ENCODE data around the gene RDH8. TPM values are rescaled to one million over a fixed set of nuclear protein-coding genes. Genes with fewer than 3 reads are reported as not detected.

The RDH8 gene
- not detected for polyA plus RNA-seq (2013, experiment 1 of 2)
- polyA plus RNA-seq (2013, experiment 2 of 2), result not detected

GRCh38 chr19:10013316-10013715 lies at the start of gene RDH8:
Gene RDH8, plus strand, starts transcription at chr19:10013483. Its CDS starts 15 bp downstream, at chr19:10013498.
- no peak within 1 kb of the TSS for H3K4me3 ChIP-seq (ENCODE audit: extremely low read depth, insufficient read depth, low read length, poor library complexity, severe bottlenecking)

GRCh38 chr19:9966024-9966423 lies 47.3 kb upstream of the RDH8 start:
- Histone ChIP-seq H3K4me3 (ENCODE audit: extremely low read depth, insufficient read depth, low read length, poor library complexity, severe bottlenecking) (no peak overlapping the region), H3K36me3 (ENCODE audit: control insufficient read depth, insufficient read depth, low read length) (no peaks in the 10 kb centered on the region), H3K4me1 (ENCODE audit: control insufficient read depth, insufficient read depth, low read length, poor library complexity, severe bottlenecking) (no peaks in the 10 kb centered on the region), H3K27ac (ENCODE audit: low read depth, low read length, severe bottlenecking) (no peak overlapping the region), H3K9me3 (ENCODE audit: control insufficient read depth, low read length) (no peaks in the 10 kb centered on the region)
- 39 to 79% methylated on average over 5 to 14 of the region's 14 CpGs for WGBS, 2 experiments (ENCODE audit: insufficient coverage in 2 of 2)

More at GRCh38 chr19:10013316-10013715, at the start of gene RDH8:
- H3K27ac ChIP-seq (ENCODE audit: low read depth, low read length, severe bottlenecking), result no peak within 1 kb of the TSS
- H3K36me3 ChIP-seq (ENCODE audit: control insufficient read depth, insufficient read depth, low read length), result no peaks in the 10 kb centered on the region
- no peaks in the 10 kb centered on the region for H3K9me3 ChIP-seq (ENCODE audit: control insufficient read depth, low read length)
- peaks cover 23% of the 10 kb centered on the region for H3K4me1 ChIP-seq (ENCODE audit: control insufficient read depth, insufficient read depth, low read length, poor library complexity, severe bottlenecking)
- 67 to 81% methylated on average over 6 to 7 of the region's 10 CpGs for WGBS, 2 experiments (ENCODE audit: insufficient coverage in 2 of 2)

- no peak overlapping the region for H3K4me3 ChIP-seq (ENCODE audit: extremely low read depth, insufficient read depth, low read length, poor library complexity, severe bottlenecking)
- no peaks in the 10 kb centered on the region for H3K9me3 ChIP-seq (ENCODE audit: control insufficient read depth, low read length)
- WGBS, 2 experiments (ENCODE audit: insufficient coverage in 2 of 2), result 5 to 8% methylated on average over 10 to 20 of the region's 29 CpGs
- H3K27ac ChIP-seq (ENCODE audit: low read depth, low read length, severe bottlenecking), result no peak overlapping the region
- H3K36me3 ChIP-seq (ENCODE audit: control insufficient read depth, insufficient read depth, low read length), result no peaks in the 10 kb centered on the region
- no peaks in the 10 kb centered on the region for H3K4me1 ChIP-seq (ENCODE audit: control insufficient read depth, insufficient read depth, low read length, poor library complexity, severe bottlenecking)
Observed at GRCh38 chr19:9966448-9966847, 46.8 kb upstream of the RDH8 start.

- WGBS, 2 experiments (ENCODE audit: insufficient coverage in 2 of 2), result 40% methylated on average over 1 of the region's 4 CpGs; no CpG with 5 or more reads in 1 of the 2 experiments
- H3K36me3 ChIP-seq (ENCODE audit: control insufficient read depth, insufficient read depth, low read length), result no peaks in the 10 kb centered on the region
- H3K27ac ChIP-seq (ENCODE audit: low read depth, low read length, severe bottlenecking), result no peak overlapping the region
- H3K4me3 ChIP-seq (ENCODE audit: extremely low read depth, insufficient read depth, low read length, poor library complexity, severe bottlenecking), result no peak overlapping the region
- H3K9me3 ChIP-seq (ENCODE audit: control insufficient read depth, low read length), result no peaks in the 10 kb centered on the region
- H3K4me1 ChIP-seq (ENCODE audit: control insufficient read depth, insufficient read depth, low read length, poor library complexity, severe bottlenecking), result no peaks in the 10 kb centered on the region
Observed at GRCh38 chr19:9967326-9967725, 46.0 kb upstream of the RDH8 start.

GRCh38 chr19:9968820-9969687 lies 44.2 kb upstream of the RDH8 start:
- Histone ChIP-seq H3K4me1 (ENCODE audit: control insufficient read depth, insufficient read depth, low read length, poor library complexity, severe bottlenecking) (no peaks in the 10 kb centered on the region), H3K36me3 (ENCODE audit: control insufficient read depth, insufficient read depth, low read length) (no peaks in the 10 kb centered on the region), H3K4me3 (ENCODE audit: extremely low read depth, insufficient read depth, low read length, poor library complexity, severe bottlenecking) (no peak overlapping the region), H3K9me3 (ENCODE audit: control insufficient read depth, low read length) (no peaks in the 10 kb centered on the region), H3K27ac (ENCODE audit: low read depth, low read length, severe bottlenecking) (no peak overlapping the region)
- 81 to 83% methylated on average over 6 to 7 of the region's 8 CpGs for WGBS, 2 experiments (ENCODE audit: insufficient coverage in 2 of 2)

- WGBS, 2 experiments (ENCODE audit: insufficient coverage in 2 of 2), result 80 to 100% methylated on average over 1 of the region's 2 CpGs
- H3K4me3 ChIP-seq (ENCODE audit: extremely low read depth, insufficient read depth, low read length, poor library complexity, severe bottlenecking), result no peak overlapping the region
- H3K27ac ChIP-seq (ENCODE audit: low read depth, low read length, severe bottlenecking), result no peak overlapping the region
- no peaks in the 10 kb centered on the region for H3K4me1 ChIP-seq (ENCODE audit: control insufficient read depth, insufficient read depth, low read length, poor library complexity, severe bottlenecking)
- no peaks in the 10 kb centered on the region for H3K9me3 ChIP-seq (ENCODE audit: control insufficient read depth, low read length)
- H3K36me3 ChIP-seq (ENCODE audit: control insufficient read depth, insufficient read depth, low read length), result no peaks in the 10 kb centered on the region
Observed at GRCh38 chr19:9969688-9969975, 43.7 kb upstream of the RDH8 start.

GRCh38 chr19:9970481-9970880 lies 42.8 kb upstream of the RDH8 start:
- Histone ChIP-seq H3K4me1 (ENCODE audit: control insufficient read depth, insufficient read depth, low read length, poor library complexity, severe bottlenecking) (no peaks in the 10 kb centered on the region), H3K4me3 (ENCODE audit: extremely low read depth, insufficient read depth, low read length, poor library complexity, severe bottlenecking) (no peak overlapping the region), H3K36me3 (ENCODE audit: control insufficient read depth, insufficient read depth, low read length) (no peaks in the 10 kb centered on the region), H3K9me3 (ENCODE audit: control insufficient read depth, low read length) (no peaks in the 10 kb centered on the region), H3K27ac (ENCODE audit: low read depth, low read length, severe bottlenecking) (no peak overlapping the region)
- 81 to 92% methylated on average over 2 to 8 of the region's 8 CpGs for WGBS, 2 experiments (ENCODE audit: insufficient coverage in 2 of 2)

- 80 to 85% methylated on average over 13 to 15 of the region's 15 CpGs for WGBS, 2 experiments (ENCODE audit: insufficient coverage in 2 of 2)
- Histone ChIP-seq H3K27ac (ENCODE audit: low read depth, low read length, severe bottlenecking) (no peak overlapping the region), H3K4me1 (ENCODE audit: control insufficient read depth, insufficient read depth, low read length, poor library complexity, severe bottlenecking) (no peaks in the 10 kb centered on the region), H3K9me3 (ENCODE audit: control insufficient read depth, low read length) (no peaks in the 10 kb centered on the region), H3K36me3 (ENCODE audit: control insufficient read depth, insufficient read depth, low read length) (no peaks in the 10 kb centered on the region), H3K4me3 (ENCODE audit: extremely low read depth, insufficient read depth, low read length, poor library complexity, severe bottlenecking) (no peak overlapping the region)
Observed at GRCh38 chr19:9971166-9971897, 42.0 kb upstream of the RDH8 start.

GRCh38 chr19:9972103-9972502 lies 41.2 kb upstream of the RDH8 start:
- Histone ChIP-seq H3K9me3 (ENCODE audit: control insufficient read depth, low read length) (no peaks in the 10 kb centered on the region), H3K4me1 (ENCODE audit: control insufficient read depth, insufficient read depth, low read length, poor library complexity, severe bottlenecking) (no peaks in the 10 kb centered on the region), H3K36me3 (ENCODE audit: control insufficient read depth, insufficient read depth, low read length) (no peaks in the 10 kb centered on the region), H3K27ac (ENCODE audit: low read depth, low read length, severe bottlenecking) (no peak overlapping the region), H3K4me3 (ENCODE audit: extremely low read depth, insufficient read depth, low read length, poor library complexity, severe bottlenecking) (no peak overlapping the region)
- 81 to 85% methylated on average over 6 of the region's 6 CpGs for WGBS, 2 experiments (ENCODE audit: insufficient coverage in 2 of 2)

- Histone ChIP-seq H3K9me3 (ENCODE audit: control insufficient read depth, low read length) (no peaks in the 10 kb centered on the region), H3K4me1 (ENCODE audit: control insufficient read depth, insufficient read depth, low read length, poor library complexity, severe bottlenecking) (peaks cover 3% of the 10 kb centered on the region), H3K4me3 (ENCODE audit: extremely low read depth, insufficient read depth, low read length, poor library complexity, severe bottlenecking) (no peak overlapping the region), H3K27ac (ENCODE audit: low read depth, low read length, severe bottlenecking) (no peak overlapping the region), H3K36me3 (ENCODE audit: control insufficient read depth, insufficient read depth, low read length) (no peaks in the 10 kb centered on the region)
- 80 to 88% methylated on average over 3 to 4 of the region's 8 CpGs for WGBS, 2 experiments (ENCODE audit: insufficient coverage in 2 of 2)
Observed at GRCh38 chr19:9981406-9982260, 31.6 kb upstream of the RDH8 start.
